Measurements from ENCODE around the gene CNTNAP2. TPM values are rescaled to one million over a fixed set of nuclear protein-coding genes. Genes with fewer than 3 reads are reported as not detected.

CNTNAP2 gene
- total and polyA plus RNA-seq, 9 of the 15 experiments (the other 6 are each of a cell fraction or from before 2014, with no cell fraction given), result 0.04 to 0.62 (median 0.09) TPM; not detected in 4

GRCh38 chr7:148296994-148297644 lies 2180.5 kb downstream of the CNTNAP2 start:
- Histone ChIP-seq H3K27me3 (ENCODE audit: control insufficient read depth in 2 of 2, insufficient read depth in 2 of 2, low read length in 2 of 2) (peaks cover 4 to 5% of the 10 kb centered on the region in 2 experiments; a peak in 3 of 5 replicates), H3K9me1 (ENCODE audit: control insufficient read depth, insufficient read depth, low read length) (no peaks in the 10 kb centered on the region), H3K9me3 (replicated peaks; ENCODE audit: control insufficient read depth, insufficient read depth, low read depth, low read length) (no peaks in the 10 kb centered on the region), H3K4me1 (replicated peaks in 1 of 2; ENCODE audit: control insufficient read depth in 2 of 2, insufficient read depth in 2 of 2, low read length in 2 of 2) (no peaks in the 10 kb centered on the region), H3K36me3 (ENCODE audit: control insufficient read depth, insufficient read depth, low read length) (no peaks in the 10 kb centered on the region), H4K20me1 (replicated peaks; ENCODE audit: control insufficient read depth, insufficient read depth, low read length) (no peaks in the 10 kb centered on the region), H2AFZ (ENCODE audit: low read depth, low read length) (no peak overlapping the region), H3K9ac (ENCODE audit: insufficient read depth in 1 of 2, low read depth in 2 of 2, low read length in 2 of 2) (no peak overlapping the region), H3K4me3 (no peak overlapping the region), H3K27ac (ENCODE audit: extremely low read depth, low read depth, low read length) (no peak overlapping the region), H3K79me2 (ENCODE audit: control insufficient read depth, insufficient read depth, low read length) (no peaks in the 10 kb centered on the region), H3K4me2 (ENCODE audit: insufficient read depth, low read length) (no peak overlapping the region)
- WGBS (ENCODE audit: insufficient coverage, low coverage, missing lambda C conversion rate), result 0% methylated on average over 2 of the region's 2 CpGs
- ChIA-PET CTCF (ENCODE audit: low intra/inter-chr PET ratio) (no interaction called here), POLR2A (no interaction called here)
- no TSS peak for BruUV-seq (replicated peaks)
- in situ Hi-C loops (cut with MboI), result no loop called here
- DNase-seq (ENCODE audit: extremely low read depth in 1 of 4, low spot score in 3 of 4), result peak in 2 of 4 experiments; percentile 54 to 61
- peak; percentile 70; the same call in 2 of the 3 replicates for ATAC-seq
- intact Hi-C loops (cut with micrococcal nuclease), result no loop called here
- no peak for FAIRE-seq
- TF ChIP-seq, protein P1, sequence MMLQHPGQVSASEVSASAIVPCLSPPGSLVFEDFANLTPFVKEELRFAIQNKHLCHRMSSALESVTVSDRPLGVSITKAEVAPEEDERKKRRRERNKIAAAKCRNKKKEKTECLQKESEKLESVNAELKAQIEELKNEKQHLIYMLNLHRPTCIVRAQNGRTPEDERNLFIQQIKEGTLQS (IDR thresholded peaks at IDR 0.05), result peak; percentile 25; the same call in 1 of the 2 replicates
- TF ChIP-seq, protein P1 (CRISPR knock-in tag; conservative IDR thresholded peaks at IDR 0.05), result no peak
- TF ChIP-seq EHMT2 (IDR thresholded peaks at IDR 0.05) (0 out of 2 replicates have a peak, but pooled peaks have one; percentile 27), ZNF253 (CRISPR knock-in tag; conservative IDR thresholded peaks at IDR 0.05) (no peak), CBX3 (IDR thresholded peaks at IDR 0.05; ENCODE audit: borderline replicate concordance in 1 of 2, low read length in 2 of 2) (peak in 1 of 2 experiments; percentile 41; a peak in 1 of 3 replicates)
- TF ChIP-seq, protein P2, sequence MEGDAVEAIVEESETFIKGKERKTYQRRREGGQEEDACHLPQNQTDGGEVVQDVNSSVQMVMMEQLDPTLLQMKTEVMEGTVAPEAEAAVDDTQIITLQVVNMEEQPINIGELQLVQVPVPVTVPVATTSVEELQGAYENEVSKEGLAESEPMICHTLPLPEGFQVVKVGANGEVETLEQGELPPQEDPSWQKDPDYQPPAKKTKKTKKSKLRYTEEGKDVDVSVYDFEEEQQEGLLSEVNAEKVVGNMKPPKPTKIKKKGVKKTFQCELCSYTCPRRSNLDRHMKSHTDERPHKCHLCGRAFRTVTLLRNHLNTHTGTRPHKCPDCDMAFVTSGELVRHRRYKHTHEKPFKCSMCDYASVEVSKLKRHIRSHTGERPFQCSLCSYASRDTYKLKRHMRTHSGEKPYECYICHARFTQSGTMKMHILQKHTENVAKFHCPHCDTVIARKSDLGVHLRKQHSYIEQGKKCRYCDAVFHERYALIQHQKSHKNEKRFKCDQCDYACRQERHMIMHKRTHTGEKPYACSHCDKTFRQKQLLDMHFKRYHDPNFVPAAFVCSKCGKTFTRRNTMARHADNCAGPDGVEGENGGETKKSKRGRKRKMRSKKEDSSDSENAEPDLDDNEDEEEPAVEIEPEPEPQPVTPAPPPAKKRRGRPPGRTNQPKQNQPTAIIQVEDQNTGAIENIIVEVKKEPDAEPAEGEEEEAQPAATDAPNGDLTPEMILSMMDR (IDR thresholded peaks at IDR 0.05 in 2 of 3, conservative IDR thresholded peaks at IDR 0.05 in 1 of 3; ENCODE audit: insufficient read depth in 2 of 3, low read depth in 1 of 3, low read length in 3 of 3), result peak in 2 of 3 experiments; percentile 19 to 38; a peak in 2 of 6 replicates
